Naive B cell (primary cell): ENCODE measurements around the gene SPAG9. TPM values are rescaled to one million over a fixed set of nuclear protein-coding genes. Genes with fewer than 3 reads are reported as not detected.
"Not testable (repeated sequence)": the region's sequence is repeated elsewhere in the genome, so short reads cannot be mapped to it uniquely, and the experiment has no call there.

Experiments used
- ATAC-seq, 2 donors: fragments of 150-1000 bp; cut with Tn5 transposase; 2 replicates each; pipeline ENCODE4 v1.10.0; 2021; ENCODE audit warnings: low read depth in 2 of 2, mild to moderate bottlenecking in 2 of 2, moderate library complexity in 2 of 2
- DNase-seq: peaks from one replicate; pipeline ENCODE4 v3.0.0; 2022
- H3K27ac Mint-ChIP-seq, 6 donors: one replicate each; pipeline ENCODE4 v1.8.0; 2020 to 2022; ENCODE audit warnings: mild to moderate bottlenecking in 6 of 6, mixed read lengths in 6 of 6, moderate library complexity in 5 of 6, inconsistent platforms in 2 of 6
- H3K27me3 Mint-ChIP-seq, 3 donors: one replicate each; pipeline ENCODE4 v1.8.0; 2021 to 2022; ENCODE audit warnings: mixed read lengths in 3 of 3, mild to moderate bottlenecking in 1 of 3
- H3K36me3 Mint-ChIP-seq, 2 donors: one replicate each; pipeline ENCODE4 v1.8.0; 2020 to 2022; ENCODE audit warnings: mixed read lengths in 2 of 2, inconsistent platforms in 1 of 2, mild to moderate bottlenecking in 1 of 2
- H3K4me1 Mint-ChIP-seq, 3 donors: one replicate each; pipeline ENCODE4 v1.8.0; 2020 to 2022; ENCODE audit warnings: mixed read lengths in 3 of 3, inconsistent platforms in 1 of 3, mild to moderate bottlenecking in 1 of 3, moderate library complexity in 1 of 3
- H3K4me3 Mint-ChIP-seq, 8 donors: one replicate each; pipeline ENCODE4 v1.8.0; 2020 to 2022; ENCODE audit warnings: mild to moderate bottlenecking in 8 of 8, mixed read lengths in 8 of 8, moderate library complexity in 8 of 8, inconsistent platforms in 2 of 8
- H3K9me3 Mint-ChIP-seq, 7 donors: one replicate each; pipeline ENCODE4 v1.8.0; 2020 to 2022; ENCODE audit warnings: mixed read lengths in 7 of 7, mild to moderate bottlenecking in 5 of 7, inconsistent platforms in 2 of 7, moderate library complexity in 1 of 7
- polyA plus RNA-seq, 6 donors: library from polyadenylated mRNA; unstranded; fragments of 300-500 nt; fragmentation: Illumina TruSeq; gene quantifications; one replicate each; pipeline ENCODE4 v1.2.3, GENCODE V29; 2021; ENCODE audit warnings: low read depth in 6 of 6

The SPAG9 gene
- polyA plus RNA-seq, 6 donors from 2014 or later, result 1.9 to 7.2 (median 5.2) TPM

DNA sequence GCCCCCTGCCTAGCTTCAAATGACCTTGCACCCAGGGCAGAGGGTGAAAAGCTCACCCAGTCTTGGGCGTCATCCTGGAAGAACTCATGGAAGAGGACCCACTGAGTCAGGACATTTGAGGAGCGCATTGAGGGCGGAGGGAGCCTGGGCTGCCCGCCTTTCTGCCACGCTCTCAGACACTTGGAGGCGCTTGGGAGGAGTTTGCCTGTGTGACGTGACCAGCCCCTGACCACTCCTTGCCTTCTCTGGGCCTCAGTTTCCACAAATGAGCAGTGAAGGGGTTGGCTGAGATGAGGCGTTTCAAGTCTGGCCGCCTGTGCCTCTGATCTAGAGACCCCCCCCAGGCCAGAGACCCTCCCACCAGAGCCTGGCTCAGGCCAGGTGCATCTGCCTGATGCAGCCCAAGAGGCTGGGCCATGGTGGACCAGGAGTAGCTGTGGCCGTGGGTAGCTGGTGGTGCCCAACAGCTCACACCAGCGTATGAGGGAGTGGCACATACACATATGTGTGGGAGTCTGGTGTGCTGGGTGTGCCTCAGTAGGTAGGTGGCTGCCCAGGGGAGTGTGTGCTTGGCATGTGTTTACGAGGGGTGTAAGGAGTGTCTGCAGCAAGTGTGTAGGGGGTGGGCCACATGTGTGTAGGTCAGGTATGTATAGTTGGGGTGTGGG, 174.3 kb downstream of the SPAG9 start:
- DNase-seq (no peak), ATAC-seq (no peak)
- H3K36me3 Mint-ChIP-seq, result no peaks in the 10 kb centered on the region
- H3K4me3 Mint-ChIP-seq, result peak overlapping the region in 1 of 8 donors; percentile 25
- no peak overlapping the region for H3K27ac Mint-ChIP-seq
- no peaks in the 10 kb centered on the region for H3K9me3 Mint-ChIP-seq
- H3K4me1 Mint-ChIP-seq, result peaks cover 12 to 16% (median 14%) of the 10 kb centered on the region in 3 donors
- peaks cover 6 to 39% (median 21%) of the 10 kb centered on the region in 3 donors for H3K27me3 Mint-ChIP-seq

DNA sequence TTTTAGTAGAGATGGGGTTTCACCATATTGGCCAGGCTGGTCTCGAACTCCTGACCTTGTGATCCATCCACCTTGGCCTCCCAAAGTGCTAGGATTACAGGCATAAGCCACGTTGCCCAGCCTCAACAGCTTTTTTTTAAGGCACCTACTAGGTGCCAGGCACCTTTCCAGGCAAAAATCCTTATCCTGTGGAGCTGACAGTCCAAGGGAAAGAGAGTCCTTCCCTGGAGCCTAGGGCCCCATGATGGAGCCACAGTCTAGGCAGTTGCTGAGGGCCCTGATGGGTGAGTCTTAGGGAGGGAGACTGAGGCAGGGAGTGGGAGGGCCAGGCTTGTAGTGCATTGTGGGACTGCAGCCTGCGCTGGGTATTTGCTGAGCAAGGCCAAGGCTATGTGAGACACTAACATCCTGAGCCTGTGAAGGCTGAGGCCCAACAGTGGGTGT, 174.9 kb downstream of the SPAG9 start:
- Mint-ChIP-seq H3K4me1 (peaks cover 10 to 13% (median 10%) of the 10 kb centered on the region in 3 donors), H3K4me3 (peak overlapping the region in 1 of 8 donors; percentile 41), H3K27ac (no peak overlapping the region), H3K9me3 (no peaks in the 10 kb centered on the region), H3K36me3 (no peaks in the 10 kb centered on the region), H3K27me3 (peaks cover 5 to 36% (median 21%) of the 10 kb centered on the region in 3 donors)
- DNase-seq (no peak), ATAC-seq (no peak)

DNA sequence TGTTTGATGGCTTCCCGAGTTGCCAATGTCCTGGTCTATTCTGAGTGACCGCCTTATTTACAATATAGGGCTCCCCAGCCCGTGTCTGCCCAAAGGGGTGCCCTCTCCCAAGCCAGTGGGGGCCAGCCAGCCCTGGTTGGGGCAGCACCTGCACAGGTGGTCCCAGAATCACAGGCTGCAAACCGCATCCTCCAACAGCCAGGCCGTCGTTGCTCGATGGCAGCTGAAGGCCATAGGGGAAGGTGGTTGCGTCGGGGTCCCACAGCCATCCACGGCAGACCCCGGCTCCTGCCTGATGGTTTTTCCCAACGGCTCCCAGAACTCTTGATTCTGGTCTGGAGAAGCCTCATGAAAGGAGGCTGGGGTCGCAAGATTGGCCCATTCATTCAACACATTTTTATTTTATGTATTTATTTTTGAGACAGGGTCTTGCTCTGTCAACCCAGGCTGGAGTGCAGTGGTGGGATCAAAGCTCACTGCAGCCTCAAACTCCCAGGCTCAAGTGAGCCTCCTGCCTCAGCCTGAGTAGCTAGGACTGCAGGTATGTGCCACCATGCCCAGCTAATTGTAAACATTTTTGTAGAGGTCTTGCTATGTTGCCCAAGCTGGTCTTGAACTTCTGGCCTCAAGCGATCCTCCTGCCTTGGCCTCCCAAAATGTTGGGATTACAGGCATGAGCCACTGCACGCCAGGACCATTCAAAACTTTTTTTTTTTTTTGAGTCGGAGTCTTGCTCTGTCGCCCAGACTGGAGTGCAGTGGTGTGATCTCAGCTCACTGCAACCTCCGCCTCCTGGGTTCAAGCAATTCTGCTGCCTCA, 175.6 kb downstream of the SPAG9 start:
- no peaks in the 10 kb centered on the region for H3K9me3 Mint-ChIP-seq
- DNase-seq (no peak), ATAC-seq (no peak)
- H3K4me1 Mint-ChIP-seq, result peaks cover 3 to 6% (median 4%) of the 10 kb centered on the region in 3 donors
- H3K27ac Mint-ChIP-seq, result no peak overlapping the region
- H3K27me3 Mint-ChIP-seq, result peaks cover 0 to 34% (median 21%) of the 10 kb centered on the region in 3 donors
- H3K4me3 Mint-ChIP-seq, result peak overlapping the region in 5 of 8 donors; percentile 47 to 74 (median 60)
- H3K36me3 Mint-ChIP-seq, result no peaks in the 10 kb centered on the region

DNA sequence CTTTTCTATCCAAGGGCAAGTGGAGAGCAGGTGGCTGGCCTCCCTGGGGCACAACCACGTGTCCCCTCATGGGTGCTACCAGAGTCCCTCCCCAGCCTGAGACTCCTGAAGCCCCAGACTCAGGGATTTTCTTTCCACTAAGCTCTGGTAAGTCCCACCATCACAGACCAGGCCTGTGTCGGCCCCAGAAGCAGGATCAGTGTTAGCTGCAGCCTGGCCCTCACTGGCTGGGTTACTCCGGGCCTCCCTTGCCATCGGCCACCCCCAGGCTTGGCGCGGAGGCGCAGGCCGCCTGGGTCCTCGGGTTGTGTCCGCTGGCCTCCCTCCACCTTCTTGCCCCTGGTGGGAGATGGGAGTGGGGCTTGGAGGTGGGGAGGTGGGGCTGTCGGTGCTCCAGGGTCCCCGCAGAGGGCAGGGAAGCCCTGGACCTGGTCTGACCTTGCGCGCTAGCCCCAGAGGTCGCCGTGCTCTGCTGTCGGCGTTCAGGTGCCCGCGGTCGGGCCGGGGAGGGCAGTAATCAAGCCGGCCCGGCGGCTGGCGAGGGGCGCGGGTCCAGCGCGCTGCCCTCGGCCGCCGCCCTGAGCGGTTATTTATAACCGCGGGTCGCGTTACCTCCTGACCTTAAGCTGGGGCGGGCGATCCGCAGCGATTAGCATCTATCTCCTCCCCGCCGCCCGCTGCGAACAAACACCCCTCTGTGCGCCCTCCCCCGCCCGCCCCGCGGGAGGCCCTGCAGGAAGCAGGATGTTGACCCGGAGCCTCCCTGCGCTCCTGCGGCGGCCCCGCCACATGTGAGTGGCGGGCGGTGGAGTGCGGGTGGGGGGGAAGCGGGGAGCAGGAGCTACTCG, 176.4 kb downstream of the SPAG9 start:
- Mint-ChIP-seq H3K4me3 (peak overlapping the region in 7 of 8 donors; percentile 30 to 82 (median 67)), H3K36me3 (no peaks in the 10 kb centered on the region), H3K9me3 (no peaks in the 10 kb centered on the region), H3K4me1 (peaks cover 3 to 6% (median 4%) of the 10 kb centered on the region in 3 donors), H3K27me3 (peaks cover 0 to 34% (median 21%) of the 10 kb centered on the region in 3 donors), H3K27ac (no peak overlapping the region)
- DNase-seq (no peak), ATAC-seq (peak; percentile 59 to 69)

DNA sequence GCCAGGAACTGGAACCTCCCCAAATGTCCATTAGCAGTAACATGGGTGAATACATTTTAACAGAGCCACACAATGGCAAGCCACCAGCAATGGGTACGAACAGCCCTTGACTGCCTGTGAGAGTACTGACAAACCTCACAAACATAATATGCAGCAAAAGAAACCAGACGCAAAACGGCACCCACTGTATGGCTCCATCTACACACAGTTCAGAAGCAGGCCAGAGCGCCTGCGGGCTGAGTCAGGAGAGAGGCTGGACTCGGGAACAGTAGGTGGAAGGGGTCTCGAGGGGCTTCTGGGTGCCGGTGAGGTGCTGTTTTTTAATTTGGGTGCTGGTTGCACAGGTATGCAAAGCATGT, 177.1 kb downstream of the SPAG9 start:
- DNase-seq (no peak), ATAC-seq (no peak)
- Mint-ChIP-seq H3K36me3 (no peaks in the 10 kb centered on the region), H3K27ac (peak overlapping the region in 2 of 6 donors; percentile 3 to 7), H3K9me3 (no peaks in the 10 kb centered on the region), H3K4me1 (peaks cover 3 to 6% (median 4%) of the 10 kb centered on the region in 3 donors), H3K4me3 (peak overlapping the region in 7 of 8 donors; percentile 9 to 70 (median 30)), H3K27me3 (peaks cover 0 to 34% (median 21%) of the 10 kb centered on the region in 3 donors)

DNA sequence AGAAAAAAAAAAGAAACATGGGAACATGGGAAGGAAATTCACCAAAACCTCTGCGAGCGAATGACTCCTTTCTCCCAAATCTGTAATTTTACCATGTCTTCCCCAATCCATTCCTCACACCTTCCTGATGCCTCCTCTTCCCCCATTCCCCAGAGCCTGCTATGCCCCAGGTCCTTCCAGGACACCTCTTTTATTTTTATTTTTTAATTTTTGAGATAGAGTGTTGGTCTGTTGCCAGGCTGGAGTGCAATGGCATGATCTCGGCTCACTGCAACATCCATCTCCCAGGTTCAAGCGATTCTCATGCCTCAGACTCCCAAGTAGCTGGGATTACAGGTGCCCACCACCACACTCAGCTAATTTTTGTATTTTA, 179.0 kb downstream of the SPAG9 start:
- not testable (repeated sequence) for H3K27ac Mint-ChIP-seq, H3K9me3 Mint-ChIP-seq, H3K4me1 Mint-ChIP-seq, DNase-seq, ATAC-seq, H3K36me3 Mint-ChIP-seq
- Mint-ChIP-seq H3K4me3 (peak overlapping the region in 1 of 8 donors; percentile 57), H3K27me3 (peaks cover 0 to 29% (median 21%) of the 10 kb centered on the region in 3 donors)

DNA sequence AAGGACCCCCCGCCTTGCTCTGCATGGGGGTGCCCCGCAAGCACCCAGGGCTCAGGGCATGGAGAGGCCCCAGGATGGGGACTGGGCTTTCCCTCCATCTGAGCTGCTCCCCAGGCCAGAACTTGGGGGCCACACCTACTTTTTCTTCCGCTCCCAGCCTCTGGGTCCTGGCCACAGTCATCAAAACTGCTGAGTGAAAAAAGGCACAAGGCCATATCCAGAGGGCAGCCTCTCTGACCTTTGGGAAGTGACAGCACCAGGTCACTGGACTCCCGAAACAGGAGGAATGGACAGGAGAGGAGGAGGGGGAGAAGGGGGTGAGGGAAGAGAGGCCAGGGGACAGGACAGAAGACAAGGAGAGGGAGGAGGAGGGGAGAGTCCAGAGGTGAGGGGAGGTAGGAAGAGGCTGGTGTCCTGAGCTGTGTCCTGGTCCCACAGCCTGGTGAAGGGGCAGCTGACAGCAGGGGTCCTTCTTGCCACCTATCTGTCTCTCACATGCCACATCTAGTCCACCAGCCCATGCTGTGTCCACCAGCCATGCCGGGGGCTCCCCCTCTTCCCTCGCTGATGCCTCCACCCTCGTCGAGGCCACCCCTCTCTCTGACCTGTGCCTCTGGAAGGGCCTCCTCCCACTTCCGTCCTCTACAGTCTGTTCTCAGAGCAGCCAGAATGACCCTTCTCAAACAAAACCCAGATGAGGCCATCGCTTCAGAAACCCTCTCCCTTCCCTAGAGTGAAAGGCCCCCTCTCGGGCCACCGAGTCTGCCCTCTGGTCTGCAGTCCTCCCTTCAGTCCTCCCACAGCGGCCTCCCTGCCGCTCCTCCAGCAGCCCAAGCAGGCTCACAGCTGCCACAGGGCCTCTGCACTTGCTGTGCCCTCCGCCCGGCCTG, 180.6 kb downstream of the SPAG9 start:
- Mint-ChIP-seq H3K9me3 (no peaks in the 10 kb centered on the region), H3K27ac (no peak overlapping the region), H3K4me1 (peaks cover 3 to 6% (median 4%) of the 10 kb centered on the region in 3 donors), H3K36me3 (no peaks in the 10 kb centered on the region), H3K27me3 (peaks cover 0 to 29% (median 21%) of the 10 kb centered on the region in 3 donors), H3K4me3 (no peak overlapping the region)
- ATAC-seq (no peak), DNase-seq (no peak)

DNA sequence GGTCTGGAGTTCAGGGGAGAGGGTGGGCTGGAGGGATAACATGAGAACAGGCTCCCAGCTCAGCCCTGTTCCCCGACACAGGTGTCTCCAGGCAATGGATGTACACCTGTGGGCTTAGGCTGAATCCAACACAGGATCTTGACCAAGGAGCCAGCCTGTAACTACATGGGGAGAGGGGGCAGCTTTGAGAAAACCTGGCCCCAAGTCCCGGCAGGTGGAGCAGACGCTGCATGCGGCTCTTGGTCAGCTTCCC, 181.2 kb downstream of the SPAG9 start:
- no peak overlapping the region for H3K4me3 Mint-ChIP-seq
- DNase-seq (no peak), ATAC-seq (no peak)
- H3K9me3 Mint-ChIP-seq, result no peaks in the 10 kb centered on the region
- peaks cover 0 to 32% (median 21%) of the 10 kb centered on the region in 3 donors for H3K27me3 Mint-ChIP-seq
- no peaks in the 10 kb centered on the region for H3K36me3 Mint-ChIP-seq
- peaks cover 3 to 6% (median 4%) of the 10 kb centered on the region in 3 donors for H3K4me1 Mint-ChIP-seq
- no peak overlapping the region for H3K27ac Mint-ChIP-seq

DNA sequence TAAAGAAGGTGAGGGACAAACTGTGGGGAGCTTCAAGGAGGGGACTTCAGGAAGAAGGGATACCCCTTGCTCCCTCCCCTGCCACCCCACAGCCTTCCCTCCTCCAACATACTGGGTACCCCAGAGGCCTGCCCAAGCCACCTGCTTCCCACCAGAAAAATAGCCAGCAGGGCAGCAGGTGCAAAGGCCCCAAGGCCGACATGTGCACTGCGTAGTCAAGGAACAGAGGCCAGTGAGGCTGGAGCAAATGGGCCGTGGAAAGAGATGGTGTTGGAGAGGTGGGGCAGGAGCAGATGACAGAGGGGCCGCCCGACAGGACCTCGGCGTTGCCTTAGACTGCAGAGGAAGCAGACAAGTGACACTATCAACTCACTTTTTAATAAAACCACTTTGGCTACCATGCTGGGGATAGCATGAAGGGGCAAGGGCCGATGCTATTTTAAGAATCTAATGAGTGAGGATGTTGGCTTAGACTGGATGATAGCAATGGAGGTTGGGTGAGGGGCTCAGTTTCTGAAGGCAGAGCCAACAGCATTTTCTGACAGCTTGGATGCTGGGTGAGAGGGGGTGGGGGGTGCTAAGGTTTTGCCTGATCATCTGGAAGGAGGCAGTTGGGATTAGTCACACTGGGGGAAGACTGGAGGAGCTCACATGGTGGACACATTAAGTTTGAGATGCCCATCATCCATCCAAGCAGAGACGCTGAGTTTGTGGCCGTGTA, 181.7 kb downstream of the SPAG9 start:
- H3K9me3 Mint-ChIP-seq, result no peaks in the 10 kb centered on the region
- no peaks in the 10 kb centered on the region for H3K36me3 Mint-ChIP-seq
- H3K4me3 Mint-ChIP-seq, result peak overlapping the region in 1 of 8 donors; percentile 15
- DNase-seq (no peak), ATAC-seq (no peak)
- peaks cover 2 to 4% (median 3%) of the 10 kb centered on the region in 3 donors for H3K4me1 Mint-ChIP-seq
- H3K27me3 Mint-ChIP-seq, result peaks cover 0 to 31% (median 21%) of the 10 kb centered on the region in 3 donors
- H3K27ac Mint-ChIP-seq, result peak overlapping the region in 2 of 6 donors; percentile 24 to 70

DNA sequence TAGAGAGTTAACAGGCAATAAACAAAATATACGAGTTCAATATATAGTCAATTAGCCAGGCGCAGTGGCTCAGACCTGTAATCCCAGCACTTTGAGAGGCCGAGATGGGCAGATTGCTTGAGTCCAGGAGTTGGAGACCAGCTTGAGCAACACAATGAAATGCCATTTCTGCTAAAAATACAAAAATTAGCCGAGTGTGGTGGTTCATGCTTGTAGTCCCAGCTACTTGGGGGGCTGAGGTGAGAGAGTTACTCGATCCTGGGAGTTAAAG, 184.7 kb downstream of the SPAG9 start:
- no peak overlapping the region for H3K27ac Mint-ChIP-seq
- peaks cover 8 to 27% (median 13%) of the 10 kb centered on the region in 3 donors for H3K27me3 Mint-ChIP-seq
- peaks cover 3 to 11% (median 8%) of the 10 kb centered on the region in 3 donors for H3K4me1 Mint-ChIP-seq
- no peak overlapping the region for H3K4me3 Mint-ChIP-seq
- DNase-seq, result no peak
- H3K9me3 Mint-ChIP-seq, result no peaks in the 10 kb centered on the region
- no peak for ATAC-seq
- no peaks in the 10 kb centered on the region for H3K36me3 Mint-ChIP-seq

DNA sequence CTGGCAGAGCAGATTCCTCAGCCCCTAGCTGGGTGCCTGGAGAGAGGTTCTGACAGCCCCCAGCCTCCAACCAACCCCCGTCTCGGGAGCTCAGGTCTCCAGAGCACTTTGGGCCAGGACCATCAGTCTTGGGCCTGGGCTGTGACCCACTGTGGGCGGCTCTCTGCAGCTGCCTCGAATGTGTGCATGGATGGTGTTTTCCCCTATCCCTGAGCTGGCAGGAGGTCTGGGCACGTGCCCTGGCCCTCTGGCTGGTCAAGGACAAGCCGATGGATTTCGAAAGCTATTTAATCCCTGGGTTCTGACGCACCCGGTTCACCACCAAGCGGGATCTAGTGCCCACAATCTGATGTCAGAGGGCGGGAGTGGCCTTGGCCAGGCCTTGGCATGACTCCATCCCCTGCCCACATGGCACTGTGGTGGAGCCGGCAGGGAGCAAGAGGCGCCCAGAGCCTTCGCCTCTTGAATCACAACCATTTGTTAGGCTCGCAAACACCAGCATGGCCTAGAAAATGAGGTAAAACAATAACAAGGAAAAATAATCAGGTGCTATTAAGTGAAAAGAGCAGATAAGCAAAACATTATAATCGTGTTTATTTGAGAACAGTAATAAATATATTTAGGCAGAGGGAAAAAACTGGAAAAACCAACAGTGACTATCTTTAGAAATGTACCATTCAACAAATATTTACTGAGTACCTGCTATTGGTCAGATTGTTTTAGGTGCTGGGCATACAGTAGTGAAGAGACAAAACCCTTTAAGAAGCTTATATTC, 185.3 kb downstream of the SPAG9 start:
- ATAC-seq (no peak), DNase-seq (no peak)
- no peaks in the 10 kb centered on the region for H3K36me3 Mint-ChIP-seq
- H3K27ac Mint-ChIP-seq, result peak overlapping the region in 1 of 6 donors; percentile 15
- no peaks in the 10 kb centered on the region for H3K9me3 Mint-ChIP-seq
- H3K4me3 Mint-ChIP-seq, result no peak overlapping the region
- peaks cover 8 to 12% (median 8%) of the 10 kb centered on the region in 3 donors for H3K4me1 Mint-ChIP-seq
- peaks cover 8 to 25% (median 14%) of the 10 kb centered on the region in 3 donors for H3K27me3 Mint-ChIP-seq
